Gastroesophageal sphincter (tissue), 4 donors: ENCODE data around the gene BABAM1. TPM values are rescaled to one million over a fixed set of nuclear protein-coding genes. Genes with fewer than 3 reads are reported as not detected.

Experiments
- ATAC-seq: fragments of 150-250 bp; one replicate; pipeline ENCODE4 v1.9.1; 2016; ENCODE audit warnings: mild to moderate bottlenecking, moderate library complexity
- H3K27ac ChIP-seq, 4 donors: fragments of 200-600 bp; sonication (generic) in 3 of 4; 1 replicate in 3 of 4; 2 replicates in 1 of 4; pipeline ENCODE4 v1.5.1; 2016 to 2019
- H3K27me3 ChIP-seq: fragments of 200-600 bp; sonication (generic); one replicate; pipeline ENCODE4 v1.5.1; 2019
- H3K36me3 ChIP-seq, 2 donors: fragments of 200-600 bp; sonication (generic); one replicate each; pipeline ENCODE4 v1.5.1; 2019; ENCODE audit warnings: control low read depth in 1 of 2
- H3K4me1 ChIP-seq, 3 donors: fragments of 200-600 bp; sonication (generic); 1 replicate in 2 of 3; 2 replicates in 1 of 3; pipeline ENCODE4 v1.5.1; 2016 to 2019; ENCODE audit warnings: control low read depth in 2 of 3
- H3K4me3 ChIP-seq, 2 donors: fragments of 200-600 bp; sonication (generic); one replicate each; pipeline ENCODE4 v1.5.1; 2019; ENCODE audit warnings: mild to moderate bottlenecking in 1 of 2, moderate library complexity in 1 of 2
- H3K9me3 ChIP-seq, 3 donors: fragments of 200-600 bp; sonication (generic); one replicate each; pipeline ENCODE4 v1.5.1; 2017 to 2019; ENCODE audit warnings: control low read depth in 2 of 3
- EP300 ChIP-seq: sonication (generic); formaldehyde crosslinking; IDR thresholded peaks from one replicate; pipeline ENCODE4 v1.6.1; 2017; ENCODE audit warnings: antibody characterized with exemption, mild to moderate bottlenecking
- POLR2A ChIP-seq, 2 donors: fragments of 450-650 bp; IDR thresholded peaks; one replicate each; pipeline ENCODE4 v1.6.1; 2017; ENCODE audit warnings: antibody characterized with exemption in 2 of 2, mild to moderate bottlenecking in 2 of 2, moderate library complexity in 1 of 2
- POLR2AphosphoS5 ChIP-seq: sonication (generic); formaldehyde crosslinking; IDR thresholded peaks from one replicate; pipeline ENCODE4 v1.6.1; 2017; ENCODE audit warnings: antibody characterized with exemption
- WGBS, 2 donors: methylation state at CpG; one replicate each; pipeline ENCODE4 v1.1.5; 2018; ENCODE audit warnings: low coverage in 1 of 2; 5-methylcytosine and 5-hydroxymethylcytosine counted together
- total RNA-seq, 4 donors: library from RNA; depleted of rRNA; stranded (reverse); fragments of >200 nt; gene quantifications; one replicate each; pipeline ENCODE4 v1.1.0, GENCODE V29; 2016
- TF ChIP-seq, protein P1 (sequence below), 4 experiments: fragments of 200-600 bp in 2 of 4; fragments of 450-650 bp in 2 of 4; sonication (generic) in 1 of 4; IDR thresholded peaks; one replicate each; pipeline ENCODE4 v1.5.1; 2017 to 2019; ENCODE audit warnings: antibody characterized with exemption in 4 of 4, mild to moderate bottlenecking in 2 of 4, moderate library complexity in 2 of 4

The BABAM1 gene
- total RNA-seq, 4 donors from 2014 or later, result 62.6 to 91.8 (median 81.9) TPM

DNA sequence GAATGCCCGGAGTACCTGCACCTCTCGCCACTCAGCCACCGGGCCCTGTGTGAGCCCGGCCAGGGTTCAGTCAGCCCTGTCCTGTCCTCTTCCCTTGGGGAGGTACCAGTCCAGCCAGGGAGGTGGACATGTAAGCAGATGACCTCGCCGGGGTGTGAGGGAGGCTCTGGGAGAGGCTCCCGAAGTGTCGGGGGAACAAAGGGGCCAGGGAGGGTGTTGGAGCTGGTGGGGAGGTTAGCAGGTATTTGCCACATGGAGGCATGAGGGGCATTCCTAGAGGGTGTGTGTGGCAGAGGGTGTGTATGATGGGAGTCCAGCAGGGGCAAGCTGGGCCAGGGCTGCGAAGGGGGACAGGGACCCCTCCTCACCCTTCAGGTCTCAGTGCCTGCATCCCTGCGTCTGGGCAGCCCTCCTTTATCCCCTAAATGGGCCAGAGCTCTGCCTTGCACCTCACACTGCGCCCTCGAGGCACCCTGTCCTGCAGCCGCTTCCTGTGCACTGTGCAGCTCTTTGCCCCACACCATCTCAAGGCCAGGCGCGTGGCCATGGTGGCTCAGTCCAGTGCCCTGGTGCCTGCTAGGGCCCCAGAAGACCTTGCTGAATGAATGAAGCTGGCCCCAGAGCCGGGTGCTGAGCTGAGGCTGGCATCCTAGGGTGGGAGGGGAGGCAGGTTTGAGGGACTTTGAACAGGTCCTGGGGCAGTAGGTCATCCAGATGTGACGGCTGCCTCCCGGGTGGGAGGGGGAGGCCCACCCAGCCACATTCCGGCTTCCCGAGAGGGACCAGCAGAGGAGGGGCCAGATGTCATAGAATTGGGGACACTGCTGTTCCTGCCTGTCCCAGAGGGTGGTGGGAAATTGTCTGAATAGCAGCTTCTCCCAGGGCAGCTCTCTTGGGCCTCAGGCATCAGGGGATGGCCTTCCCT is 45.2 kb downstream of the BABAM1 start:
- no peak for ATAC-seq
- peaks cover 0 to 57% of the 10 kb centered on the region in 2 donors for H3K36me3 ChIP-seq
- H3K4me1 ChIP-seq, result peaks cover 0 to 49% (median 5%) of the 10 kb centered on the region in 3 donors
- 67 to 86% methylated on average over 2 to 4 of the region's 20 CpGs for WGBS, 2 donors
- H3K27ac ChIP-seq, result no peak overlapping the region
- H3K4me3 ChIP-seq, result no peak overlapping the region
- no peaks in the 10 kb centered on the region for H3K9me3 ChIP-seq
- no peak for TF ChIP-seq EP300
- TF ChIP-seq POLR2A (IDR thresholded peaks at IDR 0.05), result no peak
- TF ChIP-seq, protein P1, sequence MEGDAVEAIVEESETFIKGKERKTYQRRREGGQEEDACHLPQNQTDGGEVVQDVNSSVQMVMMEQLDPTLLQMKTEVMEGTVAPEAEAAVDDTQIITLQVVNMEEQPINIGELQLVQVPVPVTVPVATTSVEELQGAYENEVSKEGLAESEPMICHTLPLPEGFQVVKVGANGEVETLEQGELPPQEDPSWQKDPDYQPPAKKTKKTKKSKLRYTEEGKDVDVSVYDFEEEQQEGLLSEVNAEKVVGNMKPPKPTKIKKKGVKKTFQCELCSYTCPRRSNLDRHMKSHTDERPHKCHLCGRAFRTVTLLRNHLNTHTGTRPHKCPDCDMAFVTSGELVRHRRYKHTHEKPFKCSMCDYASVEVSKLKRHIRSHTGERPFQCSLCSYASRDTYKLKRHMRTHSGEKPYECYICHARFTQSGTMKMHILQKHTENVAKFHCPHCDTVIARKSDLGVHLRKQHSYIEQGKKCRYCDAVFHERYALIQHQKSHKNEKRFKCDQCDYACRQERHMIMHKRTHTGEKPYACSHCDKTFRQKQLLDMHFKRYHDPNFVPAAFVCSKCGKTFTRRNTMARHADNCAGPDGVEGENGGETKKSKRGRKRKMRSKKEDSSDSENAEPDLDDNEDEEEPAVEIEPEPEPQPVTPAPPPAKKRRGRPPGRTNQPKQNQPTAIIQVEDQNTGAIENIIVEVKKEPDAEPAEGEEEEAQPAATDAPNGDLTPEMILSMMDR (IDR thresholded peaks at IDR 0.05), result no peak
- TF ChIP-seq POLR2AphosphoS5, result no peak
- no peaks in the 10 kb centered on the region for H3K27me3 ChIP-seq

DNA sequence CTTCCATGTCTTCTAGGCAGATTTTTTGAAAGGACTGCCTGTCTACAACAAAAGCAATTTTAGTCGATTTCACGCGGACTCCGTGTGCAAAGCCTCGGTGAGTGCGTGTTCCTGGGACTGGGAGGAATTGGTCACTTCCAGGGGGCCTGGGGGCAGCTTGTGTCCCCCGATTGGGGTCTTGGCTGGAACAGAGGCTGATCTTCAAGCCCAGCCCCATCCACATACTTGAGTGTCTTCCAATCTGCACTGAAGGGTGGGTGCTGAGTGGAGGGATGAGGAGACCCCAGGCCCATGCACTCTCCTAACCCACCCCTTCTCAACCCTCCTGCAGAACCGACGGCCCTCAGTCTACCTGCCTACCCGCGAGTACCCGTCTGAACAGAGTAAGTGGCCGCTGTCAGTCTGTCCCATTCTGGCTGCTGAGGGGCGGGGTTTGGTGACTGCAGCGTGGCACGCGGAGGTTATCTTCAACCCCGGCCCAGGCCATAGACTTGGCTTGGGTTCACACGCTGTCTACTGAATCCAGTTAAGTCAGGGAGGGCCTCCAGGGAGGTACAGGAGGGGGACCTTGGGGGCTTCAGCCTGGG is 46.9 kb downstream of the BABAM1 start:
- TF ChIP-seq POLR2A (IDR thresholded peaks at IDR 0.05) (no peak), EP300 (no peak), POLR2AphosphoS5 (no peak)
- TF ChIP-seq, protein P1 (IDR thresholded peaks at IDR 0.05), result no peak
- no peaks in the 10 kb centered on the region for H3K27me3 ChIP-seq
- H3K4me3 ChIP-seq, result no peak overlapping the region
- peaks cover 0 to 72% of the 10 kb centered on the region in 2 donors for H3K36me3 ChIP-seq
- no peaks in the 10 kb centered on the region for H3K9me3 ChIP-seq
- peaks cover 0 to 33% (median 5%) of the 10 kb centered on the region in 3 donors for H3K4me1 ChIP-seq
- WGBS, 2 donors, result 95% methylated on average over 4 of the region's 19 CpGs; no CpG with 5 or more reads in 1 of the 2 donors
- ATAC-seq, result no peak
- H3K27ac ChIP-seq, result no peak overlapping the region

DNA sequence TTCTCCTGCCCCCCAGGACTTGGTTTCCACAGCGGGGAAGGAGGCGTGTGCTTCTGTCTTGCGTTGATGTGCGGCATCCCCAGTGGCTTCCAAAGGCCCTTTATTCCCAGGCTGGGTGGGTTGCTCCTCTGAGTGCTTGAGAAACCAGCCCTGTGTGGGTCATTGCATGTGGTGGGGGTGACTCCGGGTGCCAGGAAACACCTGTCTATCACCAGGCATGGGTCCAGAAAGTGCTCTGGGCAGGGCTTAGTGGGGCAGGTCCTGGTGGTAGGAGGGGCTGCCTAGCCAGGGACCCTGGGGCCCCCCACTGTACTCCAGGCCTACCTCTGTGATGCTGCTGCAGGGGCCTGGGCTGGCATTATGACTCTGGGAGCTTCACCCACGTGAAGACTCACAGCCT is 51.7 kb downstream of the BABAM1 start:
- H3K9me3 ChIP-seq, result no peaks in the 10 kb centered on the region
- no peaks in the 10 kb centered on the region for H3K27me3 ChIP-seq
- no peak overlapping the region for H3K4me3 ChIP-seq
- TF ChIP-seq, protein P1 (IDR thresholded peaks at IDR 0.05), result no peak
- TF ChIP-seq EP300 (no peak), POLR2A (IDR thresholded peaks at IDR 0.05) (no peak), POLR2AphosphoS5 (no peak)
- H3K4me1 ChIP-seq, result peaks cover 0 to 16% (median 0%) of the 10 kb centered on the region in 3 donors
- WGBS, 2 donors, result no CpG with 5 or more reads among the region's 6 CpGs
- H3K36me3 ChIP-seq, result peaks cover 0 to 85% of the 10 kb centered on the region in 2 donors
- H3K27ac ChIP-seq, result no peak overlapping the region
- no peak for ATAC-seq

DNA sequence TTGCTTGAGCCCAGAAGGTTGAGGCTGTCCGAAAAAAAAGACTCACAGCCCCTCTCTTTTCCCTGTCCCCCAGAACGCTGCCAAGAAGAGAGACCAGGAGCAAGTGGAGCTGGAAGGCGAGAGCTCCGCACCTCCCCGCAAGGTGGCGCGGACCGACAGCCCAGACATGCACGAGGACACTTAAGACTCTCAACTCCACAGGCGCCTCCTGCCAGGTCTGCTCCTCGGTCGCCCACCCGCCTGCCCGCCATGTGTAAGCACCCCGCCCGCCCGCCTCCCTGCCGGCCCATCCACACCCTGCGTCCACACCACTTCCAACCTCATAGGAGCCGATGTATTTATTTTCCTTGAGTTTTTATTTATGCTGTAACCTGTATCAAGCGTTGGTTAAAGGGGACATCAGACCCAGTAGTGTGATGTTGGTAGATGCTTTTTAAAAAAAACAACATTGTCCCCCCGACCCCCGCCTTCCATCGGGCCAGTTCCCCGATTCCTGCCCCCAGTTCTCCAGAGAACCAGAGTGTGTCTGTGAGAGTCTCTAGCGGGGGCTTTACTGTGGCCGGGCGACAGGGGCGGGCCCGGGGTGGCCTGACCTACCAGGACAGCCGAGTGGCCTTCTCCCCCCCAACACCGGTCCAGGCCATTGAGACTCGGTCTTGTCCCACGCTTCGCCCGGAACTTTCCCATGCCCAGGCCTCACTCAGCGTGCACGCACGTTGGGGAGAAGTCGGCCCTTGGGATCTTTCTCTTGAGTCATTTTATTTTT is 52.4 kb downstream of the BABAM1 start:
- no peak overlapping the region for H3K4me3 ChIP-seq
- peaks cover 0 to 19% (median 0%) of the 10 kb centered on the region in 3 donors for H3K4me1 ChIP-seq
- no peaks in the 10 kb centered on the region for H3K9me3 ChIP-seq
- H3K36me3 ChIP-seq, result peaks cover 0 to 83% of the 10 kb centered on the region in 2 donors
- no peak for ATAC-seq
- H3K27ac ChIP-seq, result no peak overlapping the region
- TF ChIP-seq POLR2A (IDR thresholded peaks at IDR 0.05) (no peak), EP300 (no peak), POLR2AphosphoS5 (no peak)
- TF ChIP-seq, protein P1 (IDR thresholded peaks at IDR 0.05), result no peak
- WGBS, 2 donors, result 60 to 91% methylated on average over 1 to 16 of the region's 40 CpGs
- H3K27me3 ChIP-seq, result no peaks in the 10 kb centered on the region
